Activated naive CD8-positive, alpha-beta T cell (primary cell): Measurements from ENCODE around the gene SLC6A6.
"Not testable (repeated sequence)": the region's sequence is repeated elsewhere in the genome, so short reads cannot be mapped to it uniquely, and the experiment has no call there.

Experiments used
- H3K27ac Mint-ChIP-seq: one replicate; pipeline ENCODE4 v1.8.0; 2021; ENCODE audit warnings: mixed read lengths
- H3K27me3 Mint-ChIP-seq: one replicate; pipeline ENCODE4 v1.8.0; 2021; ENCODE audit warnings: mixed read lengths
- H3K36me3 Mint-ChIP-seq: one replicate; pipeline ENCODE4 v1.8.0; 2021; ENCODE audit warnings: mixed read lengths
- H3K4me1 Mint-ChIP-seq: one replicate; pipeline ENCODE4 v1.8.0; 2021; ENCODE audit warnings: low read depth, mixed read lengths
- H3K4me3 Mint-ChIP-seq: one replicate; pipeline ENCODE4 v1.8.0; 2021; ENCODE audit warnings: mild to moderate bottlenecking, mixed read lengths
- H3K9me3 Mint-ChIP-seq: one replicate; pipeline ENCODE4 v1.8.0; 2021; ENCODE audit warnings: low read depth, mixed read lengths

SLC6A6 gene

DNA sequence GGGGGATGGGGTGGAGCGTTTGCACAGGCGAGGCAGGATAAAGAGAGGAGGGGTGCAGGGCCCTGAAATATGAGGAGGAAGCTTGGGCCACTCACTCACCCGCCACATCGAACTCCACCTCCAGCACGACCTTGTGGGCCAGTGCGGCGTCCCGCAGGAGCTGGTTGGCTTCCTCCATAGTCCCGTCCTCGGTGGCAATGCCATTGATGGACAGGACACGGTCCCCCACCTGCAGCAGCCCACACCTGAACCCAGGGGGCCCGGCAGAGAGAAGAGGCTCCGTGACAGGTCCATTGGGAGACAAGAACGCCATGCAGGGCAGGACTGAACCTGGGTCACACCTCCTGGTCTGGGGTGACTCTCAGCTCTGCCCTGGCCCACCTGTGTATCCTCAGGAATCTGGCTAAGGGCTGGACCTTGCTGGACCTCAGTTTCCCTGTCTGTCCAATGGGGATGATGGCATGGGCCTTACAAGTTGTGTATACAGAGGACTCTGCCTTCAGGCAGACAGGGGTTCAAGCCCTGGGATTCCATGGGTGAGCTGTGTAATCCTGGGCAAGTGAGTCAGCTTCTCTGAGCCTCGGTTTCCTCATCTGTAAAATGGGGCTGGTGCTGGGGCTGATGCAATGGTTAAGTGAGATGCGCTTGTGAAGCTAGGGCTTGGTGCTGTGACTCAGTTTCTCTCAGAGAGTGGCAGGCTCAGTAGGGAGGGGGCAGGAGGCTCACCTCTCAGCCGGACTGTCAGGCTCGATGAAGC is 111.3 kb downstream of the SLC6A6 start:
- Mint-ChIP-seq H3K4me3 (no peak overlapping the region), H3K27ac (no peak overlapping the region), H3K27me3 (no peaks in the 10 kb centered on the region), H3K9me3 (no peaks in the 10 kb centered on the region), H3K36me3 (no peaks in the 10 kb centered on the region), H3K4me1 (peaks cover 2% of the 10 kb centered on the region)

DNA sequence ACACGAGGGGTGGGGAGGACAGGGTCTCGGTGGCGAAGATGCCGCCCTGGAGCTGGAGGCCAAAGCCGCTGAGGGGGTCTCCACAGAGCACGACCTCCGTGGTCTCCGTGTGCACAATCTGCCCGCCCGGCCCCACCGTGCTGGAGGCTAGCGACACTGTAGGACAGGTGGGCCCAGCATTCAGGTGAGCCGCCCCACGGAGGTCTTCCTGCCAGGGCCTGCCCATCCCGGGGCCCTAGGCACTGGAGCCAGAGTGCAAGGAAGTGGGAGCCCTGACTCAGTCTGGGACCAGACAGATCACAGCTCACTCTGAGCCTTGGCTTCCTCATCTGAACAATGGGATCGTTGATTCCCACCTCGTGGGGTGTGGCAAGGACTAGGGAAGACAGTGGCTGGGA is 111.9 kb downstream of the SLC6A6 start:
- Mint-ChIP-seq H3K9me3 (no peaks in the 10 kb centered on the region), H3K27ac (no peak overlapping the region), H3K4me3 (no peak overlapping the region), H3K27me3 (no peaks in the 10 kb centered on the region), H3K36me3 (no peaks in the 10 kb centered on the region), H3K4me1 (no peaks in the 10 kb centered on the region)

DNA sequence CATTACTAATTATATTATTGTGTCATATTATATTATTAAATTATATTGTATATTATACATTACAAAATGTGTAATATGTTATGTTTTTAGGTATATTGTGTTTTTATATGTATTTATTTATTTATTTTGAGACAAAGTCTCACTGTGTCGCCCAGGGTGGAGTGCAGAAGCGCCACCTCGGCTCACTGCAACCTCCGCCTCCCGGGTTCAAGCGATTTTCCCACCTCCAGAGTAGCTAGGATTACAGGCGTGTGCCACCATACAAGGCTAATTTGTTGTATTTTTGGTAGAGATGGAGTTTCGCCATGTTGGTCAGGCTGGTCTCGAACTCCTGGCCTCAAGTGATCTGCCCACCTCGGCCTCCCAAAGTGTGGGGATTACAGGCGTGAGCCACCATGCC is 113.1 kb downstream of the SLC6A6 start:
- H3K4me1 Mint-ChIP-seq, H3K27ac Mint-ChIP-seq, H3K4me3 Mint-ChIP-seq, H3K9me3 Mint-ChIP-seq, H3K27me3 Mint-ChIP-seq, H3K36me3 Mint-ChIP-seq: not testable (repeated sequence)

DNA sequence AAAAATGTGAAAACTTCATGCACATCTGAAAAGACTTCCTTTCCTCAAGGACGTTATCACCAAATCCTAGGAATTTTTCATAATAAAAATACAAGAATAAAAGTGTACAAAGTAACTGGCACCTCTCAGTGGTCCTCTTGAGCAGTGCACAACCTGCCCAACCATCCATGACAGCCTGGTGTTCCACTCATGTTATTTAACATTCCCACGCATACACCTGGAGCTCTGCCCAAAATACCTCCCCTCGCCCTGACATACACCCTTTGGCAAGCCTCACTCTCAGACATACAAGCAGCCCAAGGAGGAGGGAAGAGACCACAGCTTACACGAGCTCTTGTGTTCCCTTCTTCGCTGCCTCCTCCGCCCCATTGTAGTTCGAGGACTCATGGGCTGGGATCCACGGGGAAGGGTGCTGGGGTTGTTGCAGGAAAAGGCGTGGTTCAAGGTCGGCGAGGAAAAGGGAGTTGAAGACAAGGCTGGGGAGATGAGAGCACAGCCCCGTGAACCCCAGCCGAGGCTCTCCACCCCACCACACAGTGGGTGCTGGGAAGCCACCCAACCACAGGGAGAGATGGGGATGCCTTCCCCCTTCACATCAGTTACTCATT is 114.4 kb downstream of the SLC6A6 start:
- no peaks in the 10 kb centered on the region for H3K9me3 Mint-ChIP-seq
- no peak overlapping the region for H3K27ac Mint-ChIP-seq
- no peaks in the 10 kb centered on the region for H3K27me3 Mint-ChIP-seq
- no peak overlapping the region for H3K4me3 Mint-ChIP-seq
- H3K4me1 Mint-ChIP-seq = no peaks in the 10 kb centered on the region
- no peaks in the 10 kb centered on the region for H3K36me3 Mint-ChIP-seq

DNA sequence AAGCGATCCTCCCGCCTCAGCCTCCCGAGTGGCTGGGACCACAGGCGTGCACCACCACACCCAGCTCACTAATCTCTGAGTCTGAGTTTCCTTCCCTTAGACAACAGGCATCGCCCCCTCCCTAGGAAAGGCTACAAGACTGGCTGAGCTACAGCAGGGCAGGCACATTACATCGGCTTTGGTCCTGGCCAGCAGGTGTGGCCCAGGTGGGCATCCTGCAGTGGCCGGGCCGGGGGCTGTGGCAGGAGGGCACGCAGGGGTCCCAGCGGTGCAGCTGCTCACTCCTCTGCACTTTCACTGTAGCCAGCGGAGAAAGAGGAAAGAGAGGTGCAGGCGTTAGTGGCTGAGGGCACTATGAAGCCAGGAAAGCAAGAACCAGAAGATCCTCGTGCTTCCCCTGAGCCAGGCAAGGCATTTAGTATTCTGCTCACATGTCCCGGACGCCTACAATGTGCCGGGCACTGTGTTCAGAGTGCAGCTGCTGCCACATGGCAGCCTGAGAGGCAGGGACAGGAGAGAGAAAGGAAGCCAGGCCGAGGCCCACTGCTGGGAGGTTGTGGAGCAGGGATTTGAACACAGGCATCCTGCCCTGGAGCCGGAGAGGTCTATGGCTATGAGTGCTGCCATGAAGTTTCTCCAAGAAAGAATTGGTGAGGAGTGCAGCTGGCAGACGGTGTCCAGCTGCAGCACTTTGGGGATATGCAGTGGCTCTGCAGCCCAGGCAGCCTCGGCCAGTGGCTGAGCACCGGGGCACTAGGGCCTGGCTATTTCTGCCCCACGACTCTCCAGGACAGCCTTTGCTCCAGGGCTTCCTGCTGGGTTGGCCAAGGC is 115.4 kb downstream of the SLC6A6 start:
- Mint-ChIP-seq H3K4me3 (no peak overlapping the region), H3K27ac (no peak overlapping the region), H3K9me3 (no peaks in the 10 kb centered on the region), H3K4me1 (no peaks in the 10 kb centered on the region), H3K27me3 (no peaks in the 10 kb centered on the region), H3K36me3 (no peaks in the 10 kb centered on the region)

DNA sequence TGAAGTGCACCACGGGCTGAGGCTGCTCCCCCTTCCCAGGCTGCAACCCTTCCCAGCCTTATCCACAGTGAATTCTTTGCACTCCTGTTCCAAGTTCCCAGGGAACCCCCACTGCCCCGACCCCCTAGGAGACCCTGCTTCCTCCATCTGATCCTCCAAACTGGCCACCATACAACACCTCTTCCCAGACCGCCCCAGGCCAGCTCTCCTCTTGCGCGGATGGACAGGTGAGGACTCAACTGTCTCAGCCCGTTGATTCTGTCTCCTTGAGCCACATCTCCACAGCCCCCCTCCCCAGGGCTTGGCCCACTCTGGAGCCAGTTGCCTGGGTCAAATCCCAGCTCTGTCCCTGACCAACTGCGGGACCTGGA is 116.0 kb downstream of the SLC6A6 start:
- no peak overlapping the region for H3K4me3 Mint-ChIP-seq
- H3K27me3 Mint-ChIP-seq = no peaks in the 10 kb centered on the region
- H3K27ac Mint-ChIP-seq = no peak overlapping the region
- no peaks in the 10 kb centered on the region for H3K4me1 Mint-ChIP-seq
- H3K36me3 Mint-ChIP-seq = no peaks in the 10 kb centered on the region
- H3K9me3 Mint-ChIP-seq = no peaks in the 10 kb centered on the region

DNA sequence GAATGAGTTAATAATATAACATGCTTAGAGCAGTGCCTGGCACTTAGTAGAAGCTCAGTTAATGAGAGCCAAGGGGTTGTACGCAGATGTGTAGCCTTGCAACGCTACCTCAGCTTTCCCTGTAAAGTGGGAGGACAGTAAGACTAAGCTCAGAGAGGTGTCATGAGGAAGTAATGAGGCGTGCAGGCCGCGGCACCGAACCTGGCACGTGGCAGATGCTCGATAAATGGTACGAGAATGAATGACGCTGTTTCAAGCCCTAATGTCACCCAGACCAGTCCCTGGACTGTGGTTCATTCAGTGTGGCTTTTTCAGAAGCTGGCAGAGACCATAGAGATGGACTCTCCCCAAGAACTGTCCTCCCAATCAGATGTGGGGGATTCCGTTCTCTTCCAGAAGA is 116.5 kb downstream of the SLC6A6 start:
- no peaks in the 10 kb centered on the region for H3K9me3 Mint-ChIP-seq
- H3K27me3 Mint-ChIP-seq = no peaks in the 10 kb centered on the region
- no peaks in the 10 kb centered on the region for H3K4me1 Mint-ChIP-seq
- H3K36me3 Mint-ChIP-seq = no peaks in the 10 kb centered on the region
- no peak overlapping the region for H3K4me3 Mint-ChIP-seq
- H3K27ac Mint-ChIP-seq = no peak overlapping the region

DNA sequence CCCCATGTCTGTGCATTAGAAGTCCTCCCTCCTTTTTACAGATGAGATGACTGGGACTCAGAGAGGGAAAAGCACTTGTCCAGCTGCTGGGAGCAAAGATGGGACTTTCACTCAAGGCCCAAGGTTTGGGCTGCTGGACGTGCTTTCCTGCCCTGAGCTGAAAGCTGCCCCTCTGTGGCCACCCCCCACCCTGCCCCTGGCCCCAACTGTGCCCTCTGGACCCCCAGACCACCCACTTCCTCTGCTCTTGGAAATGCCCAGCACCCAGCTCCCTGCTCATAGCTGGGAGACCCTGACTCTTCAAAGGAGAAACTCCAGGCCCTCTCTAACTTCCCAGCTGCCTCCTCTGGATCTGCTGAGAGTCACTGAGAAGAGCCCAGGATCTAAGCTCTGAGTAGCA is 117.0 kb downstream of the SLC6A6 start:
- Mint-ChIP-seq H3K4me1 (no peaks in the 10 kb centered on the region), H3K36me3 (no peaks in the 10 kb centered on the region), H3K27ac (no peak overlapping the region), H3K4me3 (no peak overlapping the region), H3K9me3 (no peaks in the 10 kb centered on the region), H3K27me3 (no peaks in the 10 kb centered on the region)

DNA sequence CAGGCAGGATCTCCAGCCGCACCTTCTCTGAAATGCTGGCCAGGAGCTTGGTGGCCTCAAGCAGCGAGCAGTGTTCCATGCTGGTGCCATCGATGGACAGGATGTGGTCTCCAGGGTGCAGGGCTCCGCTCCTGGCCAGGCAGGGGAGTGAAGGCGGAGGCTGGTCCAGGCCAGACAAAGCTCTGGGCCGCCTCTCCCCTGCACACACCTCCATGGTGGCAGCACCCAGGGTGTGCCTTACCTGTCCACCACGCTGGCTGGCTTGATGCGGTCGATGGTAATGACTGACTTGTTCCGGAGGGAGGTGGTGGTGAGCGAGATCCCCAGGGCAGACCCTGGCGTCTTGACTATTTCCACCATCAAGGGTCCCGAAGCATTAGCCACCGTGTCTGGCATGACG is 117.7 kb downstream of the SLC6A6 start:
- Mint-ChIP-seq H3K4me1 (no peaks in the 10 kb centered on the region), H3K27ac (no peak overlapping the region), H3K4me3 (no peak overlapping the region), H3K9me3 (no peaks in the 10 kb centered on the region), H3K36me3 (no peaks in the 10 kb centered on the region), H3K27me3 (no peaks in the 10 kb centered on the region)

DNA sequence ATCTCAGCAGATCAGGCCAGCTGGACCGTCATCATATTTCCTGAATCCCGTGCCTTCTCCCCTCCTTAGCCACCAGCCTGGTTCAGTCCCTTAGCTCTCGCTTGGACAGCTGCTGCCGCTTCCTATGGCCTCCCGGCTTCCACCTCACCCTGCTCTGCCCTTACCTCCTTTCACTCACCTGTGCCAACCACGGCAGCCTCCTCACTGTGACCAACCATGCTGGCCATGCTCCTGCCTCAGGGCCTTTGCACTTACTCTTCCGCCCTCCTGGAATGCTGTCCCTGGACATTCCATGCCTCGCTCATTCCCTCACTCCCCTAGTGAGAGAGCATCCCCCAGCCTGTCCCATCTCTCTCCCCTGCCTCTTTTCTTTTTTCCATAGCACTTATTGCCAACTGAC is 118.6 kb downstream of the SLC6A6 start:
- H3K36me3 Mint-ChIP-seq = no peaks in the 10 kb centered on the region
- H3K9me3 Mint-ChIP-seq = no peaks in the 10 kb centered on the region
- H3K27me3 Mint-ChIP-seq = no peaks in the 10 kb centered on the region
- H3K4me1 Mint-ChIP-seq = no peaks in the 10 kb centered on the region
- no peak overlapping the region for H3K27ac Mint-ChIP-seq
- no peak overlapping the region for H3K4me3 Mint-ChIP-seq

DNA sequence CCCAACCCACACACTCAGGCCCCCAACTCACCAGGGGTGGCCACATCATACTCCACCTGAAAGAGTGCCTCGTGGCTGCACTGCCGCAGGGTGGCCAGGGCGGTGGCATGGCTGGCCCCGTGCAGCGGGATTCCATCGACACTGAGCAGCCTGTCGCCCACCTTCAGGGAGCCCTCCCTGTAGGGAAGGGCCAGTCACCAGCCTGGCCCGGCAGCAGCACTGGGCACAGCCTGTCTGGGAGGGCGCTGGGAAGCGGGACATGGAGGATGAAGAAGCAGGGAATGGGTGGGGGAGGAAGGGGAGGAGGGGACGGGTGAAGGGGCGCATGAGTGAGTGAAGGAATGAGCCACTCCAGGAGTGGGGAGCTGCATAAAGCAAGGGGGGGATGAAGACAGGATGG is 119.2 kb downstream of the SLC6A6 start:
- Mint-ChIP-seq H3K27ac (no peak overlapping the region), H3K4me1 (no peaks in the 10 kb centered on the region), H3K9me3 (no peaks in the 10 kb centered on the region), H3K36me3 (no peaks in the 10 kb centered on the region), H3K4me3 (no peak overlapping the region), H3K27me3 (no peaks in the 10 kb centered on the region)

DNA sequence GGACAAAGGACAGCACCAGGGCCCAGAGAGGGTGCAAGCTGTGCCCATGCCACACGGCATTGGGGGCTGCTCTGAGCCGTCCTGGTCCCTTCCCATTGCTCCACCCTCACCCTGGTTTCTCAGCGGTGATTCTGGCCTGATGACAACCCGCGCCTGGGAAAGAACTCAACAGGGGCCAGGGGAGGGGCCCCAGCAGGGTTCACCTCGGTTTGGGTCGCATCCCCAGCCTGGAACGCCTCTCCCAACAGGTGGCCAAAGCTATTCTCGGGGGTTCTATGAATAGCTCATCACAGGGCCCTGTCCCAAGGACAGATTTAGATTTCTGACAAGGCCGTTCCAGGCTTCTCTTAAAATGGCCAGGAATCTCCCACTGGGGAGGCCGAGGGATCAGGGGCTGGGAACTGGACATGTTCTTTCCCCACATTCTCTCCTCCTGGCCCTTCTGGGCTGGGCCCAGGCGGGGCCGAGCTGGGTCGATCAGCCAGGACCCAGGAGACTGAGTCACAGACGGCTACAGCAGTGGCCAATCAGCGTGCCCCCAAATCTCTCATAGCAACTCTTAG is 119.8 kb downstream of the SLC6A6 start:
- no peaks in the 10 kb centered on the region for H3K27me3 Mint-ChIP-seq
- no peaks in the 10 kb centered on the region for H3K9me3 Mint-ChIP-seq
- H3K36me3 Mint-ChIP-seq = no peaks in the 10 kb centered on the region
- H3K27ac Mint-ChIP-seq = no peak overlapping the region
- no peak overlapping the region for H3K4me3 Mint-ChIP-seq
- H3K4me1 Mint-ChIP-seq = no peaks in the 10 kb centered on the region

DNA sequence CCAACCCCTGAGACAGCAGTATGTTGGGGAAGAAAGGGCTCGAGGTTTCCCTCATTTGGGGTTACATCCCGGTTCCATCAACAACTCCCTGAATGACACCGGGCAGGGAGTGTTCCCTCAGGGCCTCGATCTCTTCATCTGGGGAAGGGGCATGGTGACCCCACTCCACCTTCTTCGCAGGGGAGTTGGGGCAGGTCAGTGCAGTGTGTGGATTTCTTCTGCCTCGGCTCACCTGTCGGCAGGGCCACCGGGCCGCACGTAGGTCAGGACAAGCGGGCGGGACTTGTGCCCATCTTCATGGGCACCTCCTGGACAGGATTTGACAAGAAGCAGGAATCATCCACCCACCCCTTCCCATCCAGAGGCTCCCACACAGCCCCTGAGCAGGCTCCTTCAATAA is 120.4 kb downstream of the SLC6A6 start:
- H3K4me3 Mint-ChIP-seq = no peak overlapping the region
- H3K27ac Mint-ChIP-seq = no peak overlapping the region
- H3K36me3 Mint-ChIP-seq = no peaks in the 10 kb centered on the region
- no peaks in the 10 kb centered on the region for H3K27me3 Mint-ChIP-seq
- no peaks in the 10 kb centered on the region for H3K9me3 Mint-ChIP-seq
- H3K4me1 Mint-ChIP-seq = no peaks in the 10 kb centered on the region

DNA sequence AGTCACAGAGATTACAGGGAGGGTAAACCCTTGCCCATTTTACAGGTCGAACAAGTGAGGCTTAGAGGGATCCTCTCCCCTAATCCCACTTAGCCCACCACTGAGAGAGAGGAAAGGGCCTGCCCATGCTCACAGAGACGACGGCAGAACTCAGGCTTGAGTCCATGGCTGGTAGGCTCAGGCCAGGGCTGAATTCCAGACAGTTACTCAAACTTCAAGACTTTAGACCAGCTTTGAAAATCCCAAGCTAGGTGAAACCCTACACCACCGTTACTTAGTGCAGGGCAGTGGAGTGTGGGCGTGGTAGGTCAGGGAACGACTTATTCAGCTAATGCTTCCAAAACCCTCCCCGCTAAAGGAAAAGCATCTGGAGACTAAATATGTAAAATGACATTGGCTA is 121.4 kb downstream of the SLC6A6 start:
- no peaks in the 10 kb centered on the region for H3K9me3 Mint-ChIP-seq
- no peaks in the 10 kb centered on the region for H3K4me1 Mint-ChIP-seq
- H3K27ac Mint-ChIP-seq = no peak overlapping the region
- H3K36me3 Mint-ChIP-seq = no peaks in the 10 kb centered on the region
- no peak overlapping the region for H3K4me3 Mint-ChIP-seq
- H3K27me3 Mint-ChIP-seq = peaks cover 2% of the 10 kb centered on the region

DNA sequence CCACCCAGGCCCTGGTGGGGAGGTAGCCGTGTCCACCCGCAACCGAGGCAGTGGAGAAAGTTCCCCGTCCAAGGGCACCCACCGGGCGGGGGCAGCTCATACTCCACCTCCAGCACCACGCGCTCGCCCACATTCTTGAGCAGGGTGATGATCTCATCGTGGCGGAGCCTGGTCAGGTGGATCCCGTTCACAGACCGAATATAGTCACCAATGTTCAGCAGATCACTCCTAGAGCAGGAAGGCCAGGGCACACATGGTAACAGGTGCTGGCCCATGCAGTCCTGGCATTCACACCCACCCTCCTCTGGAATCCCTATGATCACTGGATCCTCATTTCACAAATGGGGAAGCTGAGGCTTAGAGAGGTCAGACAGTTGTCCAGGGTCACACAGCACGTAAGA is 121.9 kb downstream of the SLC6A6 start:
- H3K4me1 Mint-ChIP-seq = no peaks in the 10 kb centered on the region
- peaks cover 2% of the 10 kb centered on the region for H3K27me3 Mint-ChIP-seq
- H3K36me3 Mint-ChIP-seq = no peaks in the 10 kb centered on the region
- no peaks in the 10 kb centered on the region for H3K9me3 Mint-ChIP-seq
- no peak overlapping the region for H3K4me3 Mint-ChIP-seq
- no peak overlapping the region for H3K27ac Mint-ChIP-seq
